HG02870 (cell line): ENCODE measurements around the gene CAVIN1.
"Not testable (repeated sequence)": the region's sequence is repeated elsewhere in the genome, so short reads cannot be mapped to it uniquely, and the experiment has no call there.

ENCODE experiments used
- ATAC-seq: cut with Tn5 transposase; IDR thresholded peaks from one replicate; pipeline ENCODE4 v1.9.1; 2021; ENCODE audit warnings: mild to moderate bottlenecking, moderate library complexity; ENCODE audit not compliant: unreplicated experiment

Gene CAVIN1

DNA sequence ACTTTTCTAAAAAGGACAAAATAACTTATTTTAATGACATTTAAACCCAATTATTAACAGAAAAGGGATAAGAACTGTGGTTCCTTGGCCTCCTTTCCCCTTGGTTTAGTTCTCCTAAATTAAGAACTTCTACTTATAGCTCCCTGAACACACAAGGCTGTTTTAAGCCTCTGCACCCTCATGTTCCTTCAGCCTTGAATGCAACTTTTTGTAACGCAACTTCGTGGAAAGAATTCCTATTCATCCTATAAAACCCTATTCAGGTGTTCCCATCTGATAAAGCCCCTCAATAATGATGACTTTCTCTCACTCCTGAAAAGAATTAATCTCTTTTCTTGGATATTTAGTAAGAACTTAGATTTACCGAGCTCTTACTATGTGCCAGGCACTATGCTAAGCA, 41.2 kb downstream of the CAVIN1 start:
- no peak for ATAC-seq

DNA sequence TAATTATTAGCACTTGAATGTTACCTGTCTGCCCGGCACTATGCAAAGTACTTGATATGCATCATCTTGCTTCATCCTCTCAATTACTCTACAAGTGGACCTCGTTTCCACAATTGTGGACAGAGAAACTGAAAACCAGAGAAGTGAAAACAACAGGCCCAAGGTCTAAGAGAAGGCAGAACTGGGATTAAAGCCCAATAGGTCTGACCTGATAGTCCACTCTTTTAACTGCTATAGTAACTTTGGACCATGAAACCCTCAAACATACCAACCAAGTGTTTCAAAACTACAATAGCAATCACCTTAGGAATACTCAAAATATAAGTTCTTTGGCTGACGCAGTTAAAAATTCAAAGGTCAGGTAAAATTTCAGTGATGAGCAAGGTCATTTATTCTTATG, 42.1 kb downstream of the CAVIN1 start:
- ATAC-seq: no peak

DNA sequence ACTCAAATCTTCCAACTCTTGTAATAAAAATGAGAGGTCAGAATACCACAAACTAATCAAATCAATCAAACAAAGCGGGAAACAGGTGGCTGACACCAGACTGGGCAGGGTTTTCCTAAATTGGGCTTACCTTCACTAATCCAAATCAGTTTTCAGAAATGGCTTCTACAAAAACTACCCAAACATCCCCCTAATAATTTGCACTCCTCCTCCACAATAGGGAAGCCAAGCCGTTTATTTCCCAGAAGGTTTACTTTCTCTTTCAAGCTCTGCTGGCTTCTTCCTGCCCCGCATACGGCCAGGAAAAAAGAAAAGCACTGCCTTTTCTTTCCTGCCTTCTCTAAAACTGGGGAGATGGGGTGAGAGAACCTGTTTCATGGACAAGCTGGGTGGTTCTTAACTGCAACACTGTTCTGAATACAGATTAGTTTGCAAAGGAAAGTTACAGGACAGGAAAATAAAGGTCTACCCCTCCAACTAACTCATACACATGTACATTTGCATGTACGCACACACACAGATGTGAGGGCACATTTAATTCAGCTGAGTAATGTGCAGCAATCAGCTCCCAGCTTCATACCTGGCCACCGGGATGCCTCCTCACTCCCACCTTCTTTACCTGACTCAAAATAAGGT, 44.0 kb downstream of the CAVIN1 start:
- ATAC-seq: no peak

DNA sequence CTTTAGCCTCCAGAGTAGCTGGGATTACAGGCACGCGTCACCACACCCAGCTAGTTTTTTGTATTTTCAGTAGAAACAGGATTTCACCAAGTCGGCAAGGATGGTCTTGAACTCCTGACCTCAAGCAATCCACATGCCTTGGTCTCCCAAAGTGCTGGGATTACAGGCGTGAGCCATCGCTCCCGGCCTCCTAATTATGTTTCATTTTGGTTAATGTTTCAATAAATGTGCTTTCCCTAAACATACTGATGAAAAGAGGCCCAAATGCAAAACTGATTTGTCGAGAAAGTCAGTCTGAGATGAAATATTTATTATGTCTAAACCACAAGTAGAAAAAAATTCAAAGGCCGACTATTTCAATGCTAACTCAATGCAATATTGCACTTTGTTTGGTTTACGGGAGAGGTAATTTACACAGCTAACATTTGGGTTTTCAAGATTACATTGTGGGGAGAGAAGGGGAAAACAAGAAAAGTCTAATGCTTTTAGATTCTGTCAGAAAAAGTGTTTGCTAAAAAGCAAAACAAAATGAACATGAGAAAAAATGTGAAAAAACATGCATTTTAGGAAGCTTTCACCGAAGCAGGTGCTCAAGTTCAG, 44.6 kb downstream of the CAVIN1 start:
- no peak for ATAC-seq

DNA sequence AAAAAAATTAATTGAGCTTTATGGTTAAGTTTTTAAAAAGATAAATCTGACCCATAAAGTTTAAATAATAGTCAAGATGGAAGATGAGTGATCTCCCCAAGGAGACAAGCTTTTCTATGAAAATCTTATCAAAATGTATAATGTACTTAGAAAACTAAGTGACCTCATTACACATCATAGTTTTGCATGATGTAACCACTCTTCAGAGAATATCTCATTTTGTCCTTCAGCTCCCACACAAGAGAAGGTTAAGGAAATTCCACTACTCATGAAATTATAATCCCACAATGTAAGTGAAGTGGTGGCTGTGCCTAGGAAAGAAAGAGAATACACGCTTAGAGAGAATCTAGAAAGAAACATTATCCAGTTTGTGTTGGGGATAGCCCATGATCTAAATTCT, 49.2 kb downstream of the CAVIN1 start:
- no peak for ATAC-seq

DNA sequence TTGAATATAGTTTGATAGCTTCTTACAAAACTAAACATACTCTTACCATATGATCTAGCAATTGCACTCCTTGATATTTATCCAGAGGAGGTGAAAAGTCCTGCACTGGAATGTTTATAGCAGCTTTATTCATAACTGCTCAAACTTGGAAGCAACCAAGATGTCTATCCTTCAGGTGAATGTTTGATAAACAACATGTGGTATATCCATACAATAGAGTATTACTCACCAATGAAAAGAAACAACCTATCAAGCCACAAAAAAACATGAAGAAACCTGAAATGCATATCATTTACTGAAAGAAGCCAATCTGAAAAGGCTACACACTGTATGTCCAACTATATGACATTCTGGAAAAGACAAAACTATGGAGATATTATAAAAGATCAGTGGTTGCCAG, 50.9 kb downstream of the CAVIN1 start:
- ATAC-seq: no peak

DNA sequence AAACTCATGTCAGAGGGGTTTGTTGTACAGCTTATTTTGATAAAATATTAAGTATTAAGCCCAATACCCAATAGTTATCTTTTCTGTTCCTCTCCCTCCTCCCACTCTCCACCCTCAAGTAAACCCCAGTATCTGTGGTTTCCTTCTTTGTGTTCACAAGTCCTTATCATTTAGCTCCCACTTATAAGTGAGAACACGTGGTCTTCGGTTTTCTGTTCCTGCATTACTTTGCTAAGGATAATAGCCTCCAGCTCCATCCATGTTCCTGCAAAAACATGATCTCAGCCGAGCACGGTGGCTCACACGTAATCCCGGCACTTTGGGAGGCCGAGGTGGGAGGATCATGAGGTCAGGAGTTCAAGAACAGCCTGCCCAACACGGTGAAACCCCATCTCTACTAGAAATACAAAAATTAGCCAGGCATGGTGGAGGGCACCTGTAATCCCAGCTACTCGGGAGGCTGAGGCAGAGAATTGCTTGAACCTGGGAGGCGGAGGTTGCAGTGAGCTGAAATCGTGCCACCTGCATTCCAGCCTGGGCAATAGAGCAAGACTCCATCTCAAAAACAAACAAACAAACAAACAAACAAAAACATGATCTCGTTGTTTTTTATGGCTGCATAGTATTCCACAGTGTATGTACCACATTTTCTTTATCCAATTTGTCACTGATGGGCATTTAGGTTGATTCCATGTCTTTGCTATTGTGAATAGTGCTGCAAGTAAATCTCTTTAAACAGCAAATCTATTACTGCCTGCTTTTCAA, 54.1 kb downstream of the CAVIN1 start:
- ATAC-seq: not testable (repeated sequence)

DNA sequence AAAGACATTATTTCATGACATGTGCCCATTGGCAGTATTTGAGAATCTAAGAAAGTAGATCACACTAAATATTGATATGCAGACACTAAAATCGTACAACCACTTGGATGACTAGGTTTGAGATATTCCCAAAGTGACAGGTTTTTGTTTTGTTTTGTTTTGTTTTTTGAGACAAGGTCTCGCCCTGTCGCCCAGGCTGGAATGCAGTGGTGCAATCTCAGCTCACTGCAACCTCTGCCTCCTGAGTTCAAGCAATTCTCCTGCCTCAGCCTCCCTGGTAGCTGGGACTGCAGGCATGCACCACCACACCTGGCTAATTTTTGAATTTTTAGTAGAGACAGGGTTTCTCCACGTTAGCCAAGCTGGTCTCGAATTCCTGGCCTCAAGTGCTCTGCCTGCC, 54.7 kb downstream of the CAVIN1 start:
- not testable (repeated sequence) for ATAC-seq

DNA sequence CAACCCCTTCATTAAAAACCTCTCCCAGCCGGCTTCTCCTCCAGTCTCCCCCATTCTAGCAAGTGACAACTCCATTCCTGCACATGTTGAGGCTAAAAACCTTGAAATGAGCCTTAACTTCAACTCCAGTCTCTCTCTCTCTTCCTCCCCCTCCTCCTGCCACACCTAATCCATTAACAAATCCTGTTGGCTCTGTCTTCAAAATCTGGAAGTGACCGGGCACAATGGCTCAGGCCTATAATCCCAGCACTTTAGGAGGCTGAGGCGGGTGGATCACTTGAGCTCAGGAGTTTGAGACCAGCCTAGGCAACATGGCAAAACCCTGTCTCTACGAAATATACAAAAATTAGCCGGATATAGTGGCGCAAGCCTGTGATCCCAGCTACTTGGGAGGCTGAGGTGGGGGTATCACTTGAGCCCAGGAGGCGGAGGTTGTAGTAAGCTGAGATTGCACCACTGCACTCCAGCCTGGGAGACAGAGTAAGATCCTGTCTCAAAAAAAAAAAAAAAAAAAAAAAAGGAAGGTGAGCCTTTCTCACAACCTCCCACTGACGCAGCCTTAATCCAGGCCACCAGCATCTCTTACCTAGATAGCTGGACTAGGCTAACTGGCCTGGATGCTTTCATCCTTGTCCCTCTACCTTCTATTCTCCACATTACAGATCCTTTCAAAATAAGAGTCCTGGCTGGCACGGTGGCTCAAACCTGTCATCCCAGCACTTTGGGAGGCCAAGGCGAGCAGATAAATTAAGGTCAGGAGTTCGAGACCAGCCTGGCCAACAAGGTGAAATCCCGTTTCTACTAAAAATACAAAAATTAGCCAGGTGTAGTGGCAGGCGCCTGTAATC, 56.7 kb downstream of the CAVIN1 start:
- ATAC-seq: not testable (repeated sequence)

DNA sequence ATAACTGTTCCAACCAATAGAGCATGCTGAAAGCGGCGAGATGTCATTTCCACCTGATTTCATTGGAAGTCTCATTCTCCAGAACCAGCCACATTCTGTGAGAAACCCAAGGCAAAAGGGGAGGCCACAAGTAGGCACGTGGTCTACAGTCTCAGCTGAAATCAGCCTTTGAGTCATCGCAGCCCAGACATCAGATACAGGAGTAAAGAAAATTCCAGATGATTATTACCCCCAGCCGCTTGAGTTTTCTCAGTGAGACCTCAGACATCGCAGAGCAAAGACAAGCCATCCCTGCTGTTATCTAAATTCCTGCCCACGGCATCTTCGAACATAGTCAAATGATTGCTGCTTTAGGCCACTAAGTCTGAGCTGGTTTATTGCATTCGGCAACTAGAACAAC, 57.9 kb downstream of the CAVIN1 start:
- no peak for ATAC-seq

DNA sequence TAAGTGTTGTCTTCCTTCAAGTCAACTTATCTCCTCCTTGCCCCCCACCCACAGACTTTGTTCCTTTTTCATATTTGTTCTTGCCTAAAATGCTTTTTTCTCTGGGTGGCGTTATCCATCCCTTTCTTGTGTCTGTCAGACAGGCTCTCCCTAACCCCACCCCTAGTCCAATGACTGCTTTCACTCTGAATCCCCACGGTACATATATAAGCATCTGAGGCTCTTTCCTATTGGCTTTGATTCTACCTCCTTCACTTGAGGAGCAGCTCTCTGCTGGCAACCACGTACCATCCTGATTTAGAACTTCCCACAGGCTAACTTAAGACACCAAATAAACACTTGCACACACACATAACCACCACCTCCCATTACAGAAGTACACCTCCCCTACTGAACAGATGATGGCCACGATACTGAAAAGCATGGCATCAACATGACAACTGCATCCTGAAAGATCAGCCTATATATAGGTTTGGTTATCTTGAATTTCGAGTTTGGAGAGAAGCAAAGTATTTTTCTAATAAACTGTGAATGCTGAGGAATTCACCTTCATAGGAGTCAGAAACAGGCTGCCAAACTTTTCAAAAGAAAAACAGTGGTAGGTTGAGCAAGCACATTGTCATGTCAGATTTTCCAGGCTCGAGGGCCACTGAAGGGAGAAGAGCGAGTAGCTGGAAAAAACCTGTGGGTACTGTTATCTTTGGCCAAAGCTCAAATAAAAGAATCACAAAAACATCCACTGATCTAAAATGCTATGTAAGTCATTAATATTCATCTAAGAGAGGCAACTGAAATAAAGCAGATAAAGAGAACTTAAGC, 59.1 kb downstream of the CAVIN1 start:
- no peak for ATAC-seq

DNA sequence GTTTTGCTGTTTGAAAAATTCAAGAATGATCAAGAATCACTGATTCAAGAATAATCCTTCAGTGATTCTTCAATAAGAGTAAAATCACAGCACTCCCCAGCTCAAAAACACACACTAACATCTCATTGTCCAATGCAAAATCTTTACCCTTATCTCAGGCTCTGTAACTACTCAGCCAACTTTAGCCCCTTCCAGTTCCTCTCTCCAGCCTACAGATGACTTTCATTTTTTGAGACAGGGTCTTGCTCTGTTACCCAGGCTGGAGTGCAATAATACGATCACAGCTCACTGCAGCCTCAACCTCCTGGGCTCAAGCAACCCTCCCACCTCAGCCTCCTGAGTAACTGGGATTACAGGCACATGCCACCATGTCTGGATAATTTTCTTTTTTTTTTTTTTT, 59.8 kb downstream of the CAVIN1 start:
- no peak for ATAC-seq

DNA sequence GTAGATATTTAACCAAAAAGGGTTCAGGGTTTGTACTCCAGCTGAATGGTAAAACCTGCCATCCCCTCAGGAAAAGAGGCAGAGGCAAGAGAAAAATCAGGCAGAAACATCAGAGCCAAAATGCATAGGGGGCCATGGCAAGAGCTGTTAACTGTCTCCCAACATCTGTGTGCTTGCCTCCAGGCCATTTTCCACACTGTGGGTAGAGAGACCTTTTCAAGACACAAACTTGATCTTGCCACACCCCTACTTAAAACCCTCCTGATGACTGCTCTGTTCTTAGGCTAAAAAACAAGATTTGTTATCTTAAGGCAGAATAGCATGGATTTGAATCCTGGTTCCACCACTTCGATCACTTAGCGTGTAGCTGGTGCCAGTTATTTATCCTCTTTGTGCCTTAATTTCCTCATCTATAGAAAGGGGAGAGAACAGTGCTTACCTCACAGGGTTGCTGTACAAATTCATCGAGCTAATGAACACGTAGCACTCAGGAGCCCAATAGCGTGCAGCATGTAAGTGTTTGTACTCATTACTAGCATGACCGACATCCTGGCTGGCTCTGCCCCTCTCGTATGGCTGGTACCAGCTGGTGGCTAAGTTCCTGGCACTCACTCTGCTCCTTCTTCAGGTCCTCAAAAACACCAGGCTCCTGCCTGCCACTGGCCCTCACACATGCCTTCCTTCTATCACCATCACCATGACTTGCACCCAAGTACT, 60.7 kb downstream of the CAVIN1 start:
- ATAC-seq: no peak

DNA sequence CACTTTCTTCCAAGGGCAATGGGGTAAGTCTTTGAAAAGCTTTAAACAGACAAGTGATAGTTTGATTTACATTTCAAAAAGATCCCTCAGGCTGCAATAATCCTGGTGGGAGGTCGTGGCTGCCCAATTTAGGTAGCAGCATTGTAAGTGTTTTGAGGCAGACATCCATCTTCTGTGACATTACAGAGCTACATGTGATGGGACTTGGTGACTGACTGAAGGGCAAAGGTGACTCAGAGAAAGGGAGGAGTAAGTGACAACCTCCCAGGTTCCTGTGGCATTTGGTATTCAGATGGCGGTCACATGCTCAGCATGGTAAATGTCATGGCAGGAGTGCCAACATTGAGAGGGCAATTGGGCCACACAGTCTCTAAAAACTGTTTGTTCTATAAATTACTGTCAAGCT, 61.3 kb downstream of the CAVIN1 start:
- no peak for ATAC-seq

DNA sequence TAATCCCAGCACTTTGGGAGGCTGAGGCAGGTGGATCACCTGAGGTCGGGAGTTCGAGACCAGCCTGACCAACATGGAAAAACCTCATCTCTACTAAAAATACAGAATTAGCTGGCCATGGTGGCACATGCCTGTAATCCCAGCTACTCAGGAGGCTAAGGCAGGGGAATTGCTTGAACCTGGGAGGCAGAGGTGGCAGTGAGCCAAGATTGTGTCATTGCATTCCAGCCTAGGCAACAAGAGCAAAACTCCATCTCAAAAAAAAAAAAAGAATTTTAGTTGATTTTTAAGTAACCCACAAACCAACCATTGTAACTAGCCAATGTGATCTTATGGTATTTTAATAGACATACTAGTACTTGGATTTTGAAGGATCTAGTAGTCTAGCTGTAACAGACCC, 62.7 kb downstream of the CAVIN1 start:
- ATAC-seq: not testable (repeated sequence)

DNA sequence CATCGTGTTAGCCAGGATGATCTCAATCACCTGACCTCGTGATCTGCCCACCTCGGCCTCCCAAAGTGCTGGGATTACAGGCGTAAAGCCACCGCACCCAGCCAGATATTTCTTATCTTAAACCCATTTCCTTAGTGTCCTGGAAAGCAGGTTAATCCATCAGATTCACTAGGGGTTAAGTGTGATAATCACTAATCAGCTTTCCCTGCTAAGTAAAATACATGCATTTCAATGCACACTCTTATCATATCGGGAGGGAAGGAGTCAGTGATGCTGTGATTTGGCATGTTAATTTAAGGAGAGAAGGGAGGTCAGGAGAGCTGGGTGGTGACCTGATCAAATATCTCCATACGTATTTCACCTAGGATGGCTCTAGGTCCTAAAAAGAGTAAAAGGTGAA, 63.9 kb downstream of the CAVIN1 start:
- ATAC-seq: no peak

DNA sequence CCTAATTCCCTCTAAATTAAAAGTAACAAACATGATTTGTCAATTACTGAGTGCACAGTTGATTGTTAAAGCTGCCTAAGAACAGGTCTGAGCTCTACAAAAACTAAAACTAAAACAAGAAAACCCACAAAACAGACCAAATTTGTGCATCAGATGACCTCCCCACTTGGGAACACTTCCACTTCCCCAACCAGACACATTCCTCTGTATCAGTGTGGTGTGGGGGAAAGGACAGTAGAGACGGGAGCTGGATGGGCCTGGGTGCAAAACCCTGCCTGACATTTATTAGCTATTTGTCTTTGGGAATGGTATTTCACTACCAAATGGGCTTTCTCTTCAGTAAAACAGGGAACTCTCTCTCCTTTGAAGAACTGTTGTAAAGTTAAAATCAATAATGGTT, 64.6 kb downstream of the CAVIN1 start:
- no peak for ATAC-seq

DNA sequence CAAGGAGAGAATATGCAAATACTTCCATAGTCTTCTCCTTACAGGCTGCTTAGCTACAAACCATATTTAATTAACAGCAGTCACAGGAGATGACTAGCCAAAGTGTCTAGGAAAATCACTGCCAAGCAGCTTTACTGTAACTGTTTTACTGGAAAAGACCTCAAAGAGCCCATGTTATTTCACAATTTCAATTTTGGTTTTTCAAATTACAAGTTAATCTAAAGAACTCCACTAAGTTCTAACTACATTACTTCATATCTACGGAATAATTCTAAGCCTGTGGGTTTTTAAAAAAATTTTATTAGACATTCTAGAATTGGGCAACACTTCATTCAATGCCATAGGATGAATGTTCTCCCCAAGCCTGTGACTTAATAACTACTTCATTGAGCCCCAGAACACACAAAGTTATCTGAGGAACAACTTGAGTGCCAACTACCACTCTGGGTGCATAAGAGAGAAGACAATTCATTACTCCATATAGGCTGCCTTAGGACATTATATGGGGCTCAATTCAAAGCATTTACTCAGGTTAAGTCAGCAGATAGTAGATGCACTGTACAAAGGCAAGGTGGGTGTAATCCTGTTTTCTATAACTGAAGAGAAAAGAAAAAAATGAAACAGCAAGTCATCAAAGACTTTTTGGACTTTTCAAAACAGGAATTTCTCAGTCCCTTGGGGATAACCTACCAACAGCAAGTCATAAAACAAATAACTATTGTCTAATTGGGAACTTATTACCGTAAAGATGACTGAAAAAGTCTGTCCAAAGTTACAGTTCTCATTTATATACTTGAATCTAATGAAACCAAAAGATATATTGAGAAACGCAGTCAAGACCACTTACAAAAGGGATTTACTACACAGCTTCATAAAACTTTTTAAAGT, 67.9 kb downstream of the CAVIN1 start:
- ATAC-seq: no peak
